Putamen (tissue), 1 donor: ENCODE measurements around the gene HDDC2.
"Not testable (repeated sequence)": the region's sequence is repeated elsewhere in the genome, so short reads cannot be mapped to it uniquely, and the experiment has no call there.

Source experiments
- DNase-seq: peaks from one replicate; pipeline ENCODE4 v3.0.0-alpha.2; 2016; ENCODE audit warnings: low spot score

Gene HDDC2

GRCh38 chr6:125306756-125307149 lies 5.0 kb upstream of the HDDC2 start:
- DNase-seq = no peak

- no peak for DNase-seq
Measured at GRCh38 chr6:125304970-125305660, 3.3 kb upstream of the HDDC2 start.

GRCh38 chr6:125303512-125303854 lies 1.7 kb upstream of the HDDC2 start:
- DNase-seq = no peak

GRCh38 chr6:125302840-125303511 lies 1.2 kb upstream of the HDDC2 start:
- no peak for DNase-seq

- DNase-seq = no peak
Measured at GRCh38 chr6:125300992-125301434, 754 bp downstream of the HDDC2 start.

- no peak for DNase-seq
Measured at GRCh38 chr6:125299257-125299656, 2.5 kb downstream of the HDDC2 start.

GRCh38 chr6:125296471-125296870 lies 5.3 kb downstream of the HDDC2 start:
- no peak for DNase-seq

GRCh38 chr6:125294925-125295324 lies 6.8 kb downstream of the HDDC2 start:
- no peak for DNase-seq

- DNase-seq = no peak
Measured at GRCh38 chr6:125294036-125294435, 7.7 kb downstream of the HDDC2 start.

- no peak for DNase-seq
Measured at GRCh38 chr6:125293587-125293986, 8.2 kb downstream of the HDDC2 start.

GRCh38 chr6:125287718-125288117 lies 14.0 kb downstream of the HDDC2 start:
- DNase-seq = no peak

GRCh38 chr6:125285936-125286335 lies 15.8 kb downstream of the HDDC2 start:
- no peak for DNase-seq

GRCh38 chr6:125285353-125285752 lies 16.4 kb downstream of the HDDC2 start:
- DNase-seq = no peak

GRCh38 chr6:125282470-125282869 lies 19.3 kb downstream of the HDDC2 start:
- not testable (repeated sequence) for DNase-seq

GRCh38 chr6:125280370-125281035 lies 21.3 kb downstream of the HDDC2 start:
- not testable (repeated sequence) for DNase-seq

- no peak for DNase-seq
Measured at GRCh38 chr6:125279961-125280360, 21.8 kb downstream of the HDDC2 start.

- no peak for DNase-seq
Measured at GRCh38 chr6:125277838-125278237, 23.9 kb downstream of the HDDC2 start.

- no peak for DNase-seq
Measured at GRCh38 chr6:125275779-125276178, 26.0 kb downstream of the HDDC2 start.

GRCh38 chr6:125274935-125275334 lies 26.8 kb downstream of the HDDC2 start:
- no peak for DNase-seq

- DNase-seq = no peak
Measured at GRCh38 chr6:125273965-125274364, 27.8 kb downstream of the HDDC2 start.

- DNase-seq = no peak
Measured at GRCh38 chr6:125273251-125273650, 28.5 kb downstream of the HDDC2 start.

- DNase-seq = no peak
Measured at GRCh38 chr6:125271486-125272159, 30.1 kb downstream of the HDDC2 start.

GRCh38 chr6:125270380-125270779 lies 31.4 kb downstream of the HDDC2 start:
- DNase-seq = no peak
